CD1c-positive myeloid dendritic cell (primary cell): ENCODE data around the gene HES3.

Experiments used
- DNase-seq: peaks from one replicate; pipeline ENCODE4 v3.0.0-alpha.2; 2016; ENCODE audit errors: extremely low spot score

The HES3 gene

GRCh38 chr1:6245869-6246496 is 2.0 kb downstream of the HES3 start:
- no peak for DNase-seq

GRCh38 chr1:6246497-6247467 is 2.8 kb downstream of the HES3 start:
- peak; percentile 84 for DNase-seq

DNA sequence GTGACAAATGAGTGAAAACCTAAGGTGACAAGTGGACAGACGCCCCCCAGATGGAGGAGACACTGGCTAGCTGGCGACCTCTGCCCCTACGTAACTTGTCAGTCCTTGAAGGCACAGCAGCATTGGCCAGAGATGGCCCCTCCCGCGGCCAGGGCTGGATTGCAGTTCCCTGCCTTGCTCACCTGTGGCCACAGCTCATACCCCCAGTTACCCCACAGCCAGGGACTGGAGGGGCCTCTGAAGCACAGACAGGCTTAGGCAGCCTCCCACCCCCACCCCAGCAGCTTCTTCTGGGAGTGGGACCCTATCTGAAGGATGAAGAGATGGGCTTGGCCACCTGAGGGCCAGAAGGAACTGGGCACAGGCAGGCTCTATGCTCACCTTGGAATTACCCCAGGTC is 3.7 kb downstream of the HES3 start:
- DNase-seq = no peak

DNA sequence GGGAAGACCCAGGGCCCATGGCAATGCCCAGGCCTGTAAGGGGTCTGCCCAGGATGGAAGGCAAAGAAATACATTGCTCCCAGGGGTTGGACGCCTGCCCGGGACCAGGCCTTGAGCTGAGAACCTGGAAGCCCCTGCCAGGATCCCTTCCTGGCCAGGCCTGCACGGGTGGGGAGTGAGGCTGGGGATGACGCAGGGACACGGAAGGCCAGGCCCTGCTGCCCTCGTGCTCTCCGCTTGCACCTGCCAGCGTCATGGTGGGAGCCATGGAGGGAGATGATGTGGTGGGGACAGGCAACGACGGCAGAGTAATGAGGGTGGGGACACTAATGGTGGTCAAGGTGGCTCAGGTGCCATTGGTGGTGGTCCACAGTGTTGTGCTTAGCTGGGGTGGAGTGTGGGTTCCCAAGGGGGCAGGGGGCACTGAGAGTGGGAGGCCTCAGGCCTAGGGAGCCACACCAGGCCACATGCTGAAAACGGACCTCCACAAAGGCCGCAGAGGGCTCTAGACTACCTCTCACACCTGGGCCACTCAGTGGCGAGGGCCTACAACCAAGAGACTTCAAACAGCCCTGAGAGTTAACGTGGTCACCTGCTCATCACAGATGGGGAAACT is 4.3 kb downstream of the HES3 start:
- DNase-seq = no peak

DNA sequence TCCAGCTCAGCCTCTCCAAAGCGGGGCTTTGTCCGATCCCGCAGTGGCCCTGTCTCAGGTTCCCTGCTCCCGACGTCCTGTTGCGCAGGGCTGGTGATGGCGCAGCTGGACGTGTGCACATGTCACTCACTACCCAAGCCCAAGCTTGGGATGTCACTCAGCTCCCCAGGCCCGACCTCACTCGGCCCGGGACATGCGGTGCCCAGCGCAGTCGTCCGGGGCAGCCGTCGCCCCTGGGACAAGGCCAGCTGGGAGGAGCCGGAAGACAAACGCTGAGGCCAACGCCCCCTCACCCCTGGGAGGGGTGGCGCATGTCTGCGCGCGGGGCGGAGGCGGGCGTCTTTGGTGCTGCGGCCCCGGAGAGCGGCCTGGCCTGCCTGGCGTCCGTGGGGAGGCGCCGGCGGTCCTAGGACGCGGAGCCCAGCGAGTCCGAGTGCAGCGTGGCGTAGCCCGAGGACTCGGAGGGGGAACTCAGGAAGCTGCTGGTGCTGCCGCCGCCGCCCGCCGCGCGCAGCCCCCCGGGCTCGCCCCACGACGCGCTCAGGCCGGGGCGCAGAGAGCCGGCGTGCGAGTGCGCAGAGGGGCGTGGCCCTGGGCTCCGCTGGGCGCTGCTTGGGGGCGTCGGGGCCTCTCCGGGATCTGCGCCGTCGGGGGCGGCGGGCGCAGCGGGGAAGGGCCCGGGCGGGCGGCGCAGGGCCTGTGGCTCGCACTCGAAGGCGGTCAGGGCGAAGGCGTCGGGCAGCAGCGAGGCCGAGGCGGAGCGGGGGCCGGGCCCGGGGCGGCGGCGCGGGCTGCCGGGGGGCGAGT is 5.2 kb downstream of the HES3 start:
- peak; percentile 43 for DNase-seq

DNA sequence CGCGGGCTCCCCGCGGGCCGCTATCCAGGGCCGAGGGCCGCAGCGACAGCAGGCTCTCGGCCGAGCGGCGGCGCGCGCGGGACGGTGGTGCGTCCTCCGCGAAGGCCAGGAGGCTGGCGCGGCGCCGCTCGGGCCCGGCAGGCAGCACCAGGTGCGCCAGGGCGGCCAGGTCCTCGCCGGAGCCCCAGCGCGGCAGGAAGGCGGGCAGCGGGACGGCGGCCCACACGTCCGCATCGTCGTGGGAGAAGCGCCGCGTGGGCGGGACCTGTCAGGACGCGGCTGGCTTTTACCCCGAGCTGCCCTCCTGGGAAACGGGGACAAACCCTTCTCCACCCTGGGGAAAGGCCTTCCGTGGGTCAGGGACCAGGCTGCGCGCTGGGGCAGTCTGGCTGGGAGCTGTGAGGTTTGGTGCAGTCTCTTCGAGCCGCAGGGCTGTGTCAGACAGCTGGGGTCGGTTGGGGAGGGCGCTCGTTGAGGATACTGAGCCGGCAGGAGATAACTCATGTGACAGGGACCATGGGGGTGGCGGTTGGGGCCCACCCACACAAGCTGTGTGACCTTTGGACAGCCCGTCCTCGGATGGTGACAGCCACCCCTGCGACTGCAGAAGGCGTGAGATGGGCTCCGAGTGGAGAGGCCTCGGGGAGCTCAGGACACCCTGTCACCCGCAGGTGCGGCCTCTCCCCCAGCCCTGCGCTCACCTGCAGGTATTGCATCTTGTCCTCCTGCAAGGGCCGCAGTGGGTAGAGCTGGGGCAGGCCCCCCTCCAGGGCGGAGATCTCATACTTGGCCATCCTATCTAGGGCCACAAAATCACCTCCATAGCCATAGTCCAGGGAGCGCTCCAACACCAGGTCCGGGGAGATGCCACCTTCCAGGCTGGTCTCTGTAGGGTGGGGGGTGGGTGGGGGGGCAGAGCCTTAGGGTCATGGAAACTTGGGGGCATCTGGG is 6.0 kb downstream of the HES3 start:
- DNase-seq = no peak

DNA sequence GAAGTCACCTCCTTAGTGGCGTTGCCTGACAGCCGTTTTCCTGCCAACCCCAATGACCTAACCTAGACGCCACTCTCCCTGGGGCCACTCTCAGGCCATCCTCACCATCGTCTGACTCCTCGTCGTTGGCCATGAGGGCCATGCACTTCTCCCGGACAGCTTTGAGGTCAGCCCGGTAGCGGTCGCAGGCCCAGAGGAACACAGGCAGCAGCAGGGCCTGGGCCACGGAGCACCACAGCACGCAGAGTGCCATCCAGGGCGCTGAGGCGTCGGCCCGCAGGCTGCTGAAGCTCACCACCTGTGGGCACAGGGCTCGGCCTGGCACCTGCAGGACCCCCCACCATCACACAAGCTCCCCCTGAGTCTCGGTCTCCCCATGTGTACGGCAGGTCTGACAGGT is 7.3 kb downstream of the HES3 start:
- DNase-seq = no peak

DNA sequence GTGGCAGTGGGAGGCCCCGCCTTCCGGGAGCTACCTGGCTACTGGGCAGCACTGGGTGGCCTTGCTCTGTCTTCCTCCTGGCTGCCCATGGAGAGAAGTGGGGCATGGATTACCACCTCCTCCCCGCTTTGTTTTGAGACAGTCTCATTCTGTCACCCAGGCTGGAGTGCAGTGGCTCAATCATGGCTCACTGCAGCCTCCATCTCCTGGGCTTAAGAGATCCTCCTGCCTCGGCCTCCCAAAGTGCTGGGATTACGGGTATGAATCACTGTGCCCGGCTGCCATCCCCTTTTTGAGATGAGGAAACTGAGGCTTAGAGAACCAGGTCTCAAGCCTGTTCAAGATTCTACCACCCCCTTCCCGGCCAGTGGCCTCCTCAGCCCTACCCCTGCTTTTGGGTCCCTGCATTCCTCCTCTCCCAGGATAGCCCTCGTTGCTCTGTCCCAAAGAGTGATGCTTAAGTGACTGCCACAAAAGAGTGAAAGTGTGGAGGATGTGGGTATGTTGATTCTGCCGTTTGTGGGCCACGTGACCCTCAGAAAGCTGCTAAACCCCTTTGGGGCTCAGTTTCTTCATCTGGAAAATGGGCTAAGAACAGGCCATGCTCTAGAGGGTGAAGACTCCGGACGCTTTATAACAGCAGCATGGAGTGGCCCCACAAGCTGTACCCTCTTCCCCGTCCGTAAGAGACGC is 7.8 kb downstream of the HES3 start:
- no peak for DNase-seq

- no peak for DNase-seq
These were observed 8.4 kb downstream of the HES3 start for GRCh38 chr1:6252374-6252710.

GRCh38 chr1:6253380-6253779 is 9.4 kb downstream of the HES3 start:
- no peak for DNase-seq

GRCh38 chr1:6254691-6255090 is 10.7 kb downstream of the HES3 start:
- DNase-seq = no peak

DNA sequence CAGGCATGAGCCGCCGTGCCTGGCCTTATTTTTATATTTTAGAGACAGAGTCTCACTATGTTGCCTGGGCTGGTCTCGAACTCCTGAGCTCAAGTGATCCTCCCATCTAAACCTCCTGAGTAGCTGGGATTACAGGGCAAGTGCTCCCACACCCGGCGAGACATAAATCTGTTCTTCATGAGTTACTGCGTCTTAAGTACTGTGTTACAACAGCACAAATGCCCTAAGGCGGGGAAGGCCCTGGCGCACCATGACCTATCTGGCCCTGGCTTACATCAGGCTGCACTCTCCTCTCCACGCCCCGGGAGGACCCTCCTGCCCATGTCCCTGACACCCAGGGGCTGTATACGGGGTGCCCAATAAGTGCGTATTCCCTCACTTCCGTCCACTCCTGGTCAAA is 12.7 kb downstream of the HES3 start:
- DNase-seq = no peak

DNA sequence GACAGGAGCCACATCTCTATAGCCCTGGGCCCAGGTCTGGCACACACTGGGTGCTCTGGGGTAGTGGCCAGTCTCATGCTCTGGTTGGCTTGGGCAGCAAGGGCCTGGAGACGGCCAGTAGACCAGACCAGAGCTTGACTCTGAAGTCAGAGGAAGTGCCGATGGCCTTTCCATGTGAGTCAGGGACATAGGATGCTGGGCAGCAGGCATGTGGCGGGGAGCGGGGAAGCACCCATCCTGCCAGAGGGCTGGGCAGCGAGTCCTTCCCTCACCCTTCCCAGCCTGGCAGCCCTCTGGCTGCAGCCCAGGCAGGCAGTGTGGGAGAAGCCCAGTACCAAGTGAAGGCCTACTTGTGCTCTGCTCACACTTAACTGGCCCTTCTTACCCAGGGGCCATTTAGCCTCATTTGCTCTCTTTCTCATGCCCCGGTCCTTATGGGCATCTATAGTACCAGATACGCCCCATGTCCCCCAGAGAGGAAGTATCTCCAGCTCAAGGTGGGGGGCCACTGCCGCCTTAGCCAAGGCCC is 13.6 kb downstream of the HES3 start:
- no peak for DNase-seq

DNA sequence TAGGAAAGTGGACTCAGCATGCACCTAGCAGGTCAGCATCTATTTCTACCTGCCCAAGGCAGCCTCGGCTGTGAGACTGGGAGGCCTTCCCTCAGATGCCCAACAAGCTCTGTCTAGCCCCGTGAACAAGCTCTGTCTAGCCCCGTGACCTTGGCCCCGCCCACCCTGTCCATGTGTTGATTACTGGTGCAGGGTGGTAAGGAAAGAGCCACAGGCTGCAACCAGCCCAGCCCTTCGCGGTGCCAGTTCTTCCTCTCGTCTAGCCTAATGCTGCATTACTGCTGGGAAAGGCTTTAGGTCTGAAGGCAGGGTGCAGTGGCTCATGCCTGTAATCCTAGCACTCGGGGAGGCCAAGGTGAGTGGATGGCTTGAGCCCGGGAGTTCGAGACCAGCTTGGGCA is 14.7 kb downstream of the HES3 start:
- DNase-seq = no peak

DNA sequence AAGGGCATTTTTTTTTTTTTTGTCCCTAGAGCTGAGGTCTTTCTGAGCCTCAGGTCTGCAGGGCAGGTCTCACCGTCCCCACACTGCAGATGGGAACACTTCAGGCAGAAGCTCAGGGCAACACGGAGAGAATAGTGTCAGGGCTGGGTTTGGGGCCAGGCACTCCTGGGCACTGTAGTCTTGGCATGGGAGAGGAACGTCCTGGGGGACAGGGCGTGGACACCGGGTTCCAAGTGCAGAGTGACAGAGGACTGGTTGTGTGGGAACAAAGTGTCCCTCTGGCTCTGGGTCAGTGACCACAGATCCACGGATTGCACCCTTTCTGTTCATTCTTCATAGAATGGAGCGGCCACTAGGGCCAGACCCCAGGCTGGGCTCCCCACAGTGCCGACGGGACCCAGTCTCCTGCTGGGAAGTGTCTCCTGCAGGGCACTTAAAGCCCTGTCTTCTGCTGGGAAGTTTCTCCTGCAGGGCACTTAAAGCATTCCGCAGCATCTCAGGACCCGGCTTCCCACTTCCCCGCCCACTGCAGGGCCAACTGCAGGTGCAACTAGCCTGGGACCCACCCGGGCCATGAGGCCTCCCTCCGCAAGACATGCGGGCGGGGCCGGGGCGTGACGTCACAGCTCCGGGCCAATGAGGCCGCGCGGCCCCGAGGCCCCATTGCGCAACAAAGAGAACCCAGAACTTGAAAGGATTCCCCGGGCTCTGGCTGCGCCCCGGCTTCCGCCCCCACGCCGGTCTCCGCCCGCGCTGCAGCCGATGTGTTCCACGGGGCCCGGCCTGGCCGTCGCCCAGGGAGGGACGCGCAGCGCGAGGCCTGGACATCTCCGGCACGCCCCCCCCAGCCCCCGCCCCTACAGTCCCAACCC is 15.7 kb downstream of the HES3 start:
- DNase-seq = peak; percentile 91

- DNase-seq = peak; percentile 18
These were observed 16.5 kb downstream of the HES3 start for GRCh38 chr1:6260433-6260934.

- peak; percentile 67 for DNase-seq
These were observed 17.1 kb downstream of the HES3 start, which contains the start of gene GPR153 for GRCh38 chr1:6260961-6261614. GPR153 (minus strand) TSS chr1:6261098; CDS start chr1:6254905, 6,193 bp downstream.

- no peak for DNase-seq
These were observed 17.6 kb downstream of the HES3 start for GRCh38 chr1:6261615-6261995.
